SU-DHL-6 (cell line): ENCODE data around the gene ATP8A2.

Experiments
- EZH2phosphoT487 ChIP-seq: fragments of 200-600 bp; sonication (generic), shearing (Covaris generic); conservative IDR thresholded peaks from 2 replicates; pipeline ENCODE4 v1.6.1; 2018; ENCODE audit warnings: mild to moderate bottlenecking, antibody characterized with exemption, low read length, moderate library complexity, mixed read lengths
- TF ChIP-seq, protein P1 (sequence below): fragments of 200-600 bp; sonication (generic); IDR thresholded peaks from one replicate; pipeline ENCODE4 v1.5.1; 2017; ENCODE audit warnings: antibody characterized with exemption, mild to moderate bottlenecking, low read length, moderate library complexity; ENCODE audit not compliant: insufficient read depth, poor library complexity, severe bottlenecking

DNA sequence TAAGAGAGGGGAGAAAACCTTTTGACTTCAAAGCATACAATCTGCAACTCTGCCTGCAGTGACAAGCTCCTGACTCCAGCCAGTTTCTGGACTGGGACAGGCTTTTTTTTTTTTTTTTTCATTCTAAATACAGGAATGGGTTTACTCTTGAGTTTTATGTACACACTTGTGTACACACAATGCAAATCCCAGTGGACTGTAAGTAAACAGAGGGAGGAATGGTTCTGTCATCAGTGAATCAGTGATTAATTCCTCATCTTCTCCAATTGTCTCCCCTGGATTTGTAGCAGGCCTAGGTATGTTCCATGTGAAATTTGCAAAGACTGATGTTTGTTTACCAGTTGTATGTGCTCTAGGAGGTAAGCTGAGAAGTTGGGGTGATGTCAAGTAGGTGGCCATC lies 495.3 kb downstream of the ATP8A2 start:
- TF ChIP-seq, protein P1, sequence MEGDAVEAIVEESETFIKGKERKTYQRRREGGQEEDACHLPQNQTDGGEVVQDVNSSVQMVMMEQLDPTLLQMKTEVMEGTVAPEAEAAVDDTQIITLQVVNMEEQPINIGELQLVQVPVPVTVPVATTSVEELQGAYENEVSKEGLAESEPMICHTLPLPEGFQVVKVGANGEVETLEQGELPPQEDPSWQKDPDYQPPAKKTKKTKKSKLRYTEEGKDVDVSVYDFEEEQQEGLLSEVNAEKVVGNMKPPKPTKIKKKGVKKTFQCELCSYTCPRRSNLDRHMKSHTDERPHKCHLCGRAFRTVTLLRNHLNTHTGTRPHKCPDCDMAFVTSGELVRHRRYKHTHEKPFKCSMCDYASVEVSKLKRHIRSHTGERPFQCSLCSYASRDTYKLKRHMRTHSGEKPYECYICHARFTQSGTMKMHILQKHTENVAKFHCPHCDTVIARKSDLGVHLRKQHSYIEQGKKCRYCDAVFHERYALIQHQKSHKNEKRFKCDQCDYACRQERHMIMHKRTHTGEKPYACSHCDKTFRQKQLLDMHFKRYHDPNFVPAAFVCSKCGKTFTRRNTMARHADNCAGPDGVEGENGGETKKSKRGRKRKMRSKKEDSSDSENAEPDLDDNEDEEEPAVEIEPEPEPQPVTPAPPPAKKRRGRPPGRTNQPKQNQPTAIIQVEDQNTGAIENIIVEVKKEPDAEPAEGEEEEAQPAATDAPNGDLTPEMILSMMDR: no peak
- TF ChIP-seq EZH2phosphoT487: no peak
